Measurements from ENCODE around the gene BCAS3.

The BCAS3 gene

DNA sequence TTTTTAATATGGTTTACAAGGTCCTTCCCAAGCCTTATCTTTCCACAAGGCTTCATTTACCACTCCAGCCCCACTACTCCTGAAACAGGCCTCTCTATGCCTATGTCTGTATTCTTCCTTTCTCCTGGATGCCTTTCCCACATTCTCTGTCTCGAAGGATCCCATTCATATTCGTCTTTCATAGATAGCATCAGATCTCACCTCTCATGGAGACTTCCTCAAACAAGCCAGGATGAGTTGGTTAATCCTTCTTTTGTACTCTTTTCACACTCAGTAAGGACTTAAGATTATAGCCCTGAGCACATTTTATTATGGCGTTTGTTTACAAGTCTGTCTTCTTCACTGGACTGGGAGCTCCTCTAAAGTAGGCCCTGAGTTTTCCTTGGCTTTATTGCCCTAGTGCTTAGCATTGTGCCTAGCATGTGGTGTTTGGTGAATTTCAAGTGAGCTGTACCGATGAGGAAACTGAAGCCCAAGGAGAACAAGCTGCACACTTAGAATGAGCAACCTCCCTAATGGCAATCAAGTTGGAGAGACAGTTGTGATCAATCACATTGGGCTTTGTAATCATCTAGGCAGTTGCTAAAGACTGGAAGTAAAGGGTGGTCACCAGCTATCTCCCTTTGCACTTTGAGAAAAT is 764.6 kb downstream of the BCAS3 start:
- TF ChIP-seq, protein P1, sequence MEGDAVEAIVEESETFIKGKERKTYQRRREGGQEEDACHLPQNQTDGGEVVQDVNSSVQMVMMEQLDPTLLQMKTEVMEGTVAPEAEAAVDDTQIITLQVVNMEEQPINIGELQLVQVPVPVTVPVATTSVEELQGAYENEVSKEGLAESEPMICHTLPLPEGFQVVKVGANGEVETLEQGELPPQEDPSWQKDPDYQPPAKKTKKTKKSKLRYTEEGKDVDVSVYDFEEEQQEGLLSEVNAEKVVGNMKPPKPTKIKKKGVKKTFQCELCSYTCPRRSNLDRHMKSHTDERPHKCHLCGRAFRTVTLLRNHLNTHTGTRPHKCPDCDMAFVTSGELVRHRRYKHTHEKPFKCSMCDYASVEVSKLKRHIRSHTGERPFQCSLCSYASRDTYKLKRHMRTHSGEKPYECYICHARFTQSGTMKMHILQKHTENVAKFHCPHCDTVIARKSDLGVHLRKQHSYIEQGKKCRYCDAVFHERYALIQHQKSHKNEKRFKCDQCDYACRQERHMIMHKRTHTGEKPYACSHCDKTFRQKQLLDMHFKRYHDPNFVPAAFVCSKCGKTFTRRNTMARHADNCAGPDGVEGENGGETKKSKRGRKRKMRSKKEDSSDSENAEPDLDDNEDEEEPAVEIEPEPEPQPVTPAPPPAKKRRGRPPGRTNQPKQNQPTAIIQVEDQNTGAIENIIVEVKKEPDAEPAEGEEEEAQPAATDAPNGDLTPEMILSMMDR (IDR thresholded peaks at IDR 0.05): no peak
- DNase-seq: no peak
- peaks cover 0 to 8% (median 6%) of the 10 kb centered on the region in 3 donors for H3K9me3 ChIP-seq
- peaks cover 0 to 19% of the 10 kb centered on the region in 2 donors for H3K27me3 ChIP-seq
- H3K27ac ChIP-seq: no peak overlapping the region
- H3K4me1 ChIP-seq: peaks cover 0 to 3% (median 0%) of the 10 kb centered on the region in 4 donors
- H3K4me3 ChIP-seq: no peak overlapping the region
- no peaks in the 10 kb centered on the region for H3K36me3 ChIP-seq
- intact Hi-C loops (cut with DNase I; ENCODE audit: low total_unique reads): no loop called here

Measured in tibial artery (tissue), 4 donors.